ENCODE results near the gene MCCC2.

The MCCC2 gene

GRCh38 chr5:71677977-71678376 is 90.8 kb downstream of the MCCC2 start:
- H3K4me3 ChIP-seq (ENCODE audit: low read length), result no peak overlapping the region
- no peak for DNase-seq (ENCODE audit: low read depth)
- TF ChIP-seq, protein P1, sequence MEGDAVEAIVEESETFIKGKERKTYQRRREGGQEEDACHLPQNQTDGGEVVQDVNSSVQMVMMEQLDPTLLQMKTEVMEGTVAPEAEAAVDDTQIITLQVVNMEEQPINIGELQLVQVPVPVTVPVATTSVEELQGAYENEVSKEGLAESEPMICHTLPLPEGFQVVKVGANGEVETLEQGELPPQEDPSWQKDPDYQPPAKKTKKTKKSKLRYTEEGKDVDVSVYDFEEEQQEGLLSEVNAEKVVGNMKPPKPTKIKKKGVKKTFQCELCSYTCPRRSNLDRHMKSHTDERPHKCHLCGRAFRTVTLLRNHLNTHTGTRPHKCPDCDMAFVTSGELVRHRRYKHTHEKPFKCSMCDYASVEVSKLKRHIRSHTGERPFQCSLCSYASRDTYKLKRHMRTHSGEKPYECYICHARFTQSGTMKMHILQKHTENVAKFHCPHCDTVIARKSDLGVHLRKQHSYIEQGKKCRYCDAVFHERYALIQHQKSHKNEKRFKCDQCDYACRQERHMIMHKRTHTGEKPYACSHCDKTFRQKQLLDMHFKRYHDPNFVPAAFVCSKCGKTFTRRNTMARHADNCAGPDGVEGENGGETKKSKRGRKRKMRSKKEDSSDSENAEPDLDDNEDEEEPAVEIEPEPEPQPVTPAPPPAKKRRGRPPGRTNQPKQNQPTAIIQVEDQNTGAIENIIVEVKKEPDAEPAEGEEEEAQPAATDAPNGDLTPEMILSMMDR (conservative IDR thresholded peaks at IDR 0.05; ENCODE audit: low read depth, low read length), result no peak

GRCh38 chr5:71679714-71680113 is 92.6 kb downstream of the MCCC2 start:
- H3K4me3 ChIP-seq (ENCODE audit: low read length), result no peak overlapping the region
- TF ChIP-seq, protein P1 (conservative IDR thresholded peaks at IDR 0.05; ENCODE audit: low read depth, low read length), result no peak
- no peak for DNase-seq (ENCODE audit: low read depth)

- TF ChIP-seq, protein P1 (conservative IDR thresholded peaks at IDR 0.05; ENCODE audit: low read depth, low read length), result no peak
- DNase-seq (ENCODE audit: low read depth), result no peak
- H3K4me3 ChIP-seq (ENCODE audit: low read length), result no peak overlapping the region
These were observed 93.4 kb downstream of the MCCC2 start for GRCh38 chr5:71680510-71680909.

DNA sequence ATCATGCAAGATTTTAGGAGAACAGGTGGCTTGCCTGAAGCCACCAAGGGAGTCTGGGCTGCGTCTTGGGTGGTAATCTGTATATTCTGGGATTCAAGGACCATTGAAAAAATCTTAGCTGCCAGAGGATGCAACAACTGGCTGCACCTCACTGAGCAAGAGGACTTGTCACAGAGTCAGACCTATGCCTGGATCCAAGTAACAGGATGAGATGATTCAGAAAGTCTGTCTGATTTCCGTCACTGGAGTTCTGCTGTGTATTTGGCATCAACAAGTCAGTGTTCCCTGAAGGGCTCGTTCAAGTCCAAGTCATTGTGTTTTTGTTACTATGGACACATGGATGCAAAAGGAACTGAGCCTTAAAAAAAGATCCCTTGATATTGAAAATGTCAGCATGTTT is 94.2 kb downstream of the MCCC2 start:
- TF ChIP-seq, protein P1 (conservative IDR thresholded peaks at IDR 0.05; ENCODE audit: low read depth, low read length), result no peak
- no peak overlapping the region for H3K4me3 ChIP-seq (ENCODE audit: low read length)
- no peak for DNase-seq (ENCODE audit: low read depth)

DNA sequence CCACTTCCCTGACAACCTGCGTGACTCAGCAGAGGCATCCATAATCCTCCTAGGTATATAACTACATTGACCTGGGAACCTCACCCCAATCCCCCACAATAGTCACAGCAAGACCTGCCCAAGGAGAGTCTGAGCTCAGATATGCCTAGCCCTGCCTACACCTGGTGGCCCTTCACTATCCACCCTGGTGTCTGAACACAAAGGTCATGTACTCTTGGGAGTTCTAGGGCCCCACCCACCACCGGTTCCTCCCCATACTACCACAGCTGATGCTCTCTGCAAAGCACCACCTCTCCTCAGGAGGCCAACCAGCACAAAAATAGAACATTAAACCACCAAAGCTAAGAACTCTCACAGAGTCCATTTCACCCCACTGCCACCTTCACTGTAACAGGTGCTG is 97.2 kb downstream of the MCCC2 start:
- no peak overlapping the region for H3K4me3 ChIP-seq (ENCODE audit: low read length)
- no peak for DNase-seq (ENCODE audit: low read depth)
- TF ChIP-seq, protein P1 (conservative IDR thresholded peaks at IDR 0.05; ENCODE audit: low read depth, low read length), result no peak

DNA sequence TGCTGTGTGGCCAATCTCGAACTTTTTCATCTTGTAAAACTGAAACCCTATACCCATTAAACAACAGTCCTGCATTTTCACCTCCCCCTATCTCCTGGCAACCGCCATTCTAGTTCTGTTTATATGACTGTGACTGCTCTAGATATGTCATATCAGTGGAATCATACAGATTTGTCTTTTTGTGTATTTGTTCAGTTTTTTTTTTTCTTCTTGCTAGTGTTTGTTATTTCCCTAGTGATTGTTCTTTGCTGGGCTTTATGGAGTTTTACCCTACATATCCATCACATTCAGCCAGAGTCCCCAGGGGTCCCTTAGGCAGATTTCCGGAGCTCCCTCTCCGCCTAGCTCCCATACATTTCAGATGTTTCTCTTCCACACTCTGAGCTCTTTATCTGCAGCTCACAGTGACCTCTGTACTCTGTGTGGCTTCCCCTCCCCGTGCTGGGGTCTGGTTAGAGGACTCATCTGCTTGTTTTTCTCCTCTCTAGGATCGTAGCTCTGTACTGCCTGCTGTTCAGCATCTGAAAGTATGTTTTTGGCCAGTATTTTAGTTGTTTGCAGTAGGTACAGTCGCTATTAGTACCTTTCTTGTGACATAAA is 106.8 kb downstream of the MCCC2 start:
- H3K4me3 ChIP-seq (ENCODE audit: low read length), result no peak overlapping the region
- no peak for DNase-seq (ENCODE audit: low read depth)
- TF ChIP-seq, protein P1 (conservative IDR thresholded peaks at IDR 0.05; ENCODE audit: low read depth, low read length), result no peak

DNA sequence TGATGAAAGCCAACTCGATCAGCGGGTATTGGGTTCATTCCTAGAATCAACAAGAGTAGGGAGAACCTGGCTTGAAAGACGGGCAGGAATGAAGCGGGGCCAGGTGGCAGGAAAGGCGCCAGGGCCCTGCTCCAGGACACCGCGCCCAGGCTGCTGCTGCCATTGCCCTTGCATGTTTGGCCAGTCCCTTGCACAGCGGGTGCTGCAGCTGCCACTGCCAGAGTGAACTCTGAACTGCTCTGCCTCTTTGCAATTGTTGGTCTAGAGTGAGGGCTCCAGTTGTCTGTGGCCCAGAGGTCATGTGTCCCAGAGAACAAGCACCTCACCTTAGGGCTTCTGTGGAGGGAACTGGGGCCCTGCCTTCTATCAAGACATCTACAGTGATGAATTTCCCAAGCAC is 107.9 kb downstream of the MCCC2 start:
- no peak for DNase-seq (ENCODE audit: low read depth)
- TF ChIP-seq, protein P1 (conservative IDR thresholded peaks at IDR 0.05; ENCODE audit: low read depth, low read length), result no peak

More for the DNA sequence above, 107.9 kb downstream of the MCCC2 start:
- H3K4me3 ChIP-seq (ENCODE audit: low read length), result no peak overlapping the region

Data from retinal pigment epithelial cell (primary cell).